Fibroblast of the aortic adventitia (primary cell): Measurements from ENCODE around the gene NUDT14. TPM values are rescaled to one million over a fixed set of nuclear protein-coding genes. Genes with fewer than 3 reads are reported as not detected.

ENCODE experiments used
- DNase-seq: peaks from one replicate; pipeline ENCODE4 v3.0.0-alpha.2; 2010; ENCODE audit warnings: low read depth
- H3K4me3 ChIP-seq: 2 replicates; pipeline ENCODE4 v1.5.1; 2011; ENCODE audit warnings: low read depth, mild to moderate bottlenecking, control low read depth, low read length, moderate library complexity
- total RNA-seq: library from RNA; depleted of rRNA; stranded (reverse); fragments of >200 nt; gene quantifications from 2 replicates; pipeline ENCODE4 v1.2.3, GENCODE V29; 2012; ENCODE audit warnings: low replicate concordance
- TF ChIP-seq, protein P1 (sequence below): IDR thresholded peaks from 2 replicates; pipeline ENCODE4 v1.5.1; 2011; ENCODE audit warnings: mild to moderate bottlenecking, low read length, control low read depth, inconsistent platforms; ENCODE audit not compliant: insufficient read depth

NUDT14 gene
- total RNA-seq, 1 donor: 11.7 TPM

DNA sequence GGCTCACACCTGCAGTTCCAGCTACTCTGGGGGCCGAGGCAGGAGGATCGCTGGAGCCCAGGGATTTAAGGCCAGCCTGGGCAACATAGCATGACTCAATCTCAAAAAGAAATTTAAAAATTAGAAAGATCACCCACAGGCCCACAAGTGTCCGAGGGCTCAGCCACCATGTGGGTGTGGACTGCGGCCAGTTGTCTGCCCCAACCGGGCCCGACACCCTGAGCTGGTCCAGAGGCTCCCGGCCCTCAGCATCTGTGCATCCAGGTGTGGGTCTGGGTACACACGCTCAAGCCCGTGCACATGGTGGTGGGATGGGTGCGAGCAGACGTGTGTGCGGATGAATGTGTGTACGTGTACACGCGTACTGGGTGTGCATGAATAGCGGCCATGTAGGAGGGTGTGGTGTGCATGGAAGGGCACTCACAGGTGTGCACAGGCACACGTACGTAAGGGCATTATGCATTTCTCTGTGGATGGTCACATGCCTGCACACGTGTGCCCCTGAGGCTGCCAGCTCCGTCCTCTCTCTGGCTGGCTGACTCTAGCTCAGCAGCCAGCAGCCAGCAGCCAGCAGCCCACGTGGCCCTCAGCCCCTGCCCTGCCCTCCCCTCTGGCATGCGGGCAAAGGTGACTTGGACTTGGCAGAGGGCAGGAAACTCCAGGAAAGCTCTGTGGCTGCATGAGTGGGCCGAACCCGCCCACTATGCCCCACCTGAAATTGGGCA lies 23.3 kb upstream of the NUDT14 start:
- TF ChIP-seq, protein P1, sequence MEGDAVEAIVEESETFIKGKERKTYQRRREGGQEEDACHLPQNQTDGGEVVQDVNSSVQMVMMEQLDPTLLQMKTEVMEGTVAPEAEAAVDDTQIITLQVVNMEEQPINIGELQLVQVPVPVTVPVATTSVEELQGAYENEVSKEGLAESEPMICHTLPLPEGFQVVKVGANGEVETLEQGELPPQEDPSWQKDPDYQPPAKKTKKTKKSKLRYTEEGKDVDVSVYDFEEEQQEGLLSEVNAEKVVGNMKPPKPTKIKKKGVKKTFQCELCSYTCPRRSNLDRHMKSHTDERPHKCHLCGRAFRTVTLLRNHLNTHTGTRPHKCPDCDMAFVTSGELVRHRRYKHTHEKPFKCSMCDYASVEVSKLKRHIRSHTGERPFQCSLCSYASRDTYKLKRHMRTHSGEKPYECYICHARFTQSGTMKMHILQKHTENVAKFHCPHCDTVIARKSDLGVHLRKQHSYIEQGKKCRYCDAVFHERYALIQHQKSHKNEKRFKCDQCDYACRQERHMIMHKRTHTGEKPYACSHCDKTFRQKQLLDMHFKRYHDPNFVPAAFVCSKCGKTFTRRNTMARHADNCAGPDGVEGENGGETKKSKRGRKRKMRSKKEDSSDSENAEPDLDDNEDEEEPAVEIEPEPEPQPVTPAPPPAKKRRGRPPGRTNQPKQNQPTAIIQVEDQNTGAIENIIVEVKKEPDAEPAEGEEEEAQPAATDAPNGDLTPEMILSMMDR: no peak
- H3K4me3 ChIP-seq: no peak overlapping the region
- DNase-seq: peak; percentile 29

DNA sequence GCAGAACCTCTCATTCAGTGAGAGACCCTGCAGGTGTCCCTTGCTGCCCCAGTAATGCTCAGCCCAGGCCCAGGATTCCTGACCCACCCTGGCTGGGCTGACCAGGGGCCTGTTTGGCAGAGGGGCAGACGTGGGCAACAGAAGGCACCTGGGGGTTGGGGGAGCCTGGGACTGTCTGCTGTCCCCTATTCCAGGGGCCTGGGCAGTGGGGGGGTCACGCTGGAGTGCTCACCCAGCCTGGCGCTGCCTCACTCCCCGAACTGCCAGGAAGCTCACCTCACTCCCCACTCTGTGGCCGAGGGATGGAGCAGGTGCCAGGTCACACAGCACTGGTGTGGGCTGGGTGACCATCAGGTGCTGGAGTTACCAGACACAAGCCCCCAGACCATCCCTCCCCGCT lies 22.6 kb upstream of the NUDT14 start:
- TF ChIP-seq, protein P1: no peak
- no peak overlapping the region for H3K4me3 ChIP-seq
- no peak for DNase-seq

DNA sequence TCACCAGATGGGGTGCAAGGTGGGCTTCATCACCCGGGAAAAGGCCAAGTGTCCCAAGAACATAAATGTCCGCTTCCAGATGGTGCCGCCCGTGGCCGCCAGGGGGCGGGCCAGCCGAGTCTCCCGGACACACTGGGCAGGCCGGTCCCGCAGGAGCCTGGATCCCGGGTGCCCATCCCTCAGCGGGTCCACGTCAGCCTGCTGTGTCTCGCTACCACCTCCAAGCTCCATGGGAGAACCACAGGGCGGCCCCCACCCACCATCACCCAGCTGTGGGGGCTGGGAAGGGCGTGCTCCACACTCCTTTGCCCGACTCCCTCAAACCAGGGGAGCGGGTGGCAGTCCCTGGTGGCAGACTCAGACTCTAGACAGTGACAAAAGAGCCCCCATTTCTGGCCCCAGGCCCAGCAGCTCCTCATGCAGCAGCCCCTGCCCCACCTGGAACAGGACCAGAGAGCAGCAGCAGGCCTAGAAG lies 22.0 kb upstream of the NUDT14 start:
- TF ChIP-seq, protein P1: peak; percentile 87
- DNase-seq: peak; percentile 60
- H3K4me3 ChIP-seq: no peak overlapping the region

DNA sequence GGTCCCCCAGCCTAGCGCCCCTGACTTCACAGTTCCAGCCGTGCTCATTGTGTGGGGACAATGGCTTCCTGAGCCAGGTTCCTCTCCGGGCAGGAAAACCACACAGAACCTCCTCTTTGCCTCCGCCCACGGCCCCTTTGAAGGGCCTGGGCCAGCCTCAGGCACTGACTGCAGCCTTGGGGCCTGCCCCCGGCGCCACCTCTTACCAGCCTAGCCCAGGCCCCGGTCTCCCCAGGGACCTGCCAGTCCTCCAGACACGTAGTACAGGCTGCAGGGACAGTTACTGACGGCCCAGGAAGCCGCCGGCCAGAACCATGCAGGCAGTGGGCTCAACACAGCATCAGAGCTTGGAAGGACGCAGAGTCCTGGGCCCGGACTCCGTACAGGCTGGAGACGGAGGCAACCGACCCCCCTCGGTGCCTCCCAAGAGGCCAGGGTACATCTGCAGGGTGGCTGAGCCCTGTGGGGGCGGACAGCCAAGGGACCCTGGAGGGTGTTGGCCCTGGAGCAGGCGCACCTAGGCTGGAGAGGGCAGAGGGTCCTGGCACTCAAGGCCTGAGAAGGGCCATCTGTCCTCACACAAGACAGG lies 20.9 kb upstream of the NUDT14 start:
- DNase-seq: no peak
- H3K4me3 ChIP-seq: no peak overlapping the region
- TF ChIP-seq, protein P1: no peak

DNA sequence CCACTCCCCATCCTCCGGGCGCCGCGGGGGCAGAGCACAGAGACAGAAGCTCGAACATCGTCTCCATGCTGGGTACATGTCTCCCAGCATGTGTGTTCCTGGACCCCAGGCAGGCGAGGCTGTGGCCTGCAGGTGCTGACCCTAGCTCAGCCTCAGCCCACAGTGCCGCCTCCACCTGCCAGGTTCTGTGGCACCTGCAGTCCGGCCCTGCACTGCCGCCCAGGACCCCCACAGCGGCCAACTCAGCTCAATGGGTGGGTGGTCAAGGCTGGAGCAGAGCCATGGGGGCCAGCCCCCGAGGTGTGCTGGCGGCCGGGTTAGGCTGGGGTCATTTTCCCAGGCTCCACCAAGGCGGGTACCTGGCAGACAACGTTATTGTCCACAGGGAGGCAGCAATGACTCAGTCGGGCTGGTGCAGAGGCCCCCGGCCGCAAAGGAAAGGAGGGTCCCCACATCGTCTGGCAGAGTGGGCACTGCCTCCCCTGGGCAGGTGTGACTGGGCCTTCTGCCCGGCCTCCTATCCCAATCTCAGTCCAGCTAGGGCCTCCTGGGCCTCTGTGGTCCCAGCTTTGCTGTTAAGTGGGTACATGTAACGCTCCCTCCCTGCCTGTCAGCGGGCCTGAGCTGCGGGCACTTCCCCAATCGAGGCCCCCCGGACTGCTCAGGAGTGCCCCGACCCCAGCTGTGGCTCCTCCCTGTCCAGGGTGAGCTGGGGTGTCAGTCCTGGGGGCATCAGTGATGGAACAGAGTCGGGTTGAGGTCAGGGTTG lies 20.2 kb upstream of the NUDT14 start:
- DNase-seq: no peak
- no peak overlapping the region for H3K4me3 ChIP-seq
- TF ChIP-seq, protein P1: no peak

DNA sequence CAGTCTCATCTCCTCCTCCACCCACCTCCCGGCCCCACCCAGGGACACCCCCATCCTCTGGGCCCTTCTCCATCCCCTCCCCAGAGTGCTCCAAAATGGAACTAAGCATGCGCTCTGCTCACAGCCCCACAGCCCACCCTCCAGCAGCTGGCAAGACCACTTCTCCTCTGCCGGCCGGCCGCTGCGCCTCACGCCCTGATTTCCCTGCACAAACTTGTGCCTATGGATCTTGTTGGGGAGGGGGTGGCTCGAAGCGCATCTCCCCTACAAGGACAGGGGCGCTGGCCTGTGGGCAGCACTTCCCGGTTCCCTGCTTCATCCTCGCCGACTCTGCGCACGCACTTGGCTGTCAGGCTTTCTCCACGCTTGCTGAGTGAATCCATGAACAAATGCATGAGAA lies 19.5 kb upstream of the NUDT14 start:
- no peak for DNase-seq
- H3K4me3 ChIP-seq: no peak overlapping the region
- TF ChIP-seq, protein P1: no peak
